Dedifferentiated amniotic fluid mesenchymal stem cell (primary cell): Measurements from ENCODE around the gene BTNL3.
"Not testable (repeated sequence)": the region's sequence is repeated elsewhere in the genome, so short reads cannot be mapped to it uniquely, and the experiment has no call there.

ENCODE experiments used
- DNase-seq: peaks from one replicate; pipeline ENCODE4 v3.0.0-alpha.2; 2016; ENCODE audit errors: extremely low spot score

The BTNL3 gene

DNA sequence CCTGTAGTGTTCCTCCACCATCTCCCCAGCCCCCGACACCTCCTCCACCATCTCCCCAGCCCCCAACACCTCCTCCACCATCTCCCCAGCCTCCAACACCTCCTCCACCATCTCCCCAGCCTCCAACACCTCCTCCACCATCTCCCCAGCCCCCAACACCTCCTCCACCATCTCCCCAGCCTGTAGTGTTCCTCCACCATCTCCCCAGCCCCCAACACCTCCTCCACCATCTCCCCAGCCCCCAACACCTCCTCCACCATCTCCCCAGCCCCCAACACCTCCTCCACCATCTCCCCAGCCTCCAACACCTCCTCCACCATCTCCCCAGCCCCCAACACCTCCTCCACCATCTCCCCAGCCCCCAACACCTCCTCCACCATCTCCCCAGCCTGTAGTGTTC is 57.2 kb downstream of the BTNL3 start:
- DNase-seq = not testable (repeated sequence)

DNA sequence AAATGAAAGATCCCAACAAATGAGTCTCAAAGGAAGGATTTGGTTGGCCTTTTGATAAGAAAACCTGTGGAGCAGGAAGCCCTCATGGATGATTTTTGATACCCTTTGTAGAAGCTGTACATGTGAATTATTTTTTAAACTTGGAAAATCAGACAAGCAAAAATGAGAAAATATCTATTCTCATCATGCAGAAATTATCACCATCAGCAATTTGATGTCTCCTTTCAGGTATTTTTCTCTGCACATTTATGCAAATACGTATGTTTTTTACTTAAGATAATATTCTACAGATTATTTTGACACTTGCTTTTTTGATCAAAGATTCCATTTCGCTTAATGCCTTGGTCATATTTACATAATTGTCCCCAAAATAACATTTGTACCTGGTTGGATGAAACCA is 58.6 kb downstream of the BTNL3 start:
- no peak for DNase-seq

DNA sequence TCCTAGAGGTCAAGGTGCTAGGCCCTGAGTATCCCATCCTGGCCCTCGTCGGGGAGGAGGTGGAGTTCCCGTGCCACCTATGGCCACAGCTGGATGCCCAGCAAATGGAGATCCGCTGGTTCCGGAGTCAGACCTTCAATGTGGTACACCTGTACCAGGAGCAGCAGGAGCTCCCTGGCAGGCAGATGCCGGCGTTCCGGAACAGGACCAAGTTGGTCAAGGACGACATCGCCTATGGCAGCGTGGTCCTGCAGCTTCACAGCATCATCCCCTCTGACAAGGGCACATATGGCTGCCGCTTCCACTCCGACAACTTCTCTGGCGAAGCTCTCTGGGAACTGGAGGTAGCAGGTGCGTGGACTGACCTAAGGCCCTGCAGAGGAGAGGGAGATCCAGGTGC is 59.3 kb downstream of the BTNL3 start:
- no peak for DNase-seq

DNA sequence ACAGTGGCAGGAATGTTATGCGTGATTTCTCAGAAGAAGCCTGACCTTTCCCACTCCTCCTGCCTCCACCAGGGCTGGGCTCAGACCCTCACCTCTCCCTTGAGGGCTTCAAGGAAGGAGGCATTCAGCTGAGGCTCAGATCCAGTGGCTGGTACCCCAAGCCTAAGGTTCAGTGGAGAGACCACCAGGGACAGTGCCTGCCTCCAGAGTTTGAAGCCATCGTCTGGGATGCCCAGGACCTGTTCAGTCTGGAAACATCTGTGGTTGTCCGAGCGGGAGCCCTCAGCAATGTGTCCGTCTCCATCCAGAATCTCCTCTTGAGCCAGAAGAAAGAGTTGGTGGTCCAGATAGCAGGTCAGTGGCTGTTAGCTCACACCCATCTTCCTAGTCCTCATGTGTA is 61.4 kb downstream of the BTNL3 start:
- DNase-seq = no peak

DNA sequence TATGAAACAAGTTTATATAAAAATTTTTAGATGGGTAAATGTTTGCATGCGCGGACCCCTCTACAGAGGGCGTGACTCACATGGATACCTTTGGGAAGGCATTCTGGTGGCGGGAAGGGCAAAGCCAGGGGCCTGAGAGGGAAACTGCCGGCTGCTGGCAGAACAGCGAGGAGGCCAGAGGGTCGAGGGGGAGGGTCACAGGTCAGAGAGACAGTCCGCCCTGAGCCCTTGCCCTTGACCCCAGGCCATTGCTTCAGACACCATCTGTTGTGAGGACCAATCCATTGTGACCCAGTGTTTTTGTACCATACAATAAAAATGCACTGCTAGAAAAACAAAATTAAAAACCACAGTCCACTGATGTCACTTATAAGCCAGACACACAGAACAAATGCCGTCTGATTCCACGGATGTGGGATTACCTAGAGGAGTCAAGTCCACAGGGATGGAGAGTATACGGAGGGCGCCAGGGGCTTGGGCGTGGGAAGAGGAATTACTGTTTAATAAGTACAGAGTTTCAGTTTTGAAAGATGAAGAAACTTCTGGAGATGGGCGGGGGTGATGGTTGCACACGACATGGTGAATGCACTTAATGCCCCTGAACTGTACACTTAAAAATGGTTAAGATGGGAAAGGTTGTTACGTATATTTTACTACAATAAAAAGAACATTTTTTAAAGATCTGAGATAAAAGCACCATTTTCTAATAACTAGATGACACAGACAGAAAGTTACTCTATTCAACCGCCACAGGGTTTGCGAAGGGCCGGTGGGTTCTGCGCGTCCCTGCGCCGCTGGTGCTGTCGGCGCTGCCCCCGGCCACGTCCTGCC is 63.4 kb downstream of the BTNL3 start:
- DNase-seq = no peak

DNA sequence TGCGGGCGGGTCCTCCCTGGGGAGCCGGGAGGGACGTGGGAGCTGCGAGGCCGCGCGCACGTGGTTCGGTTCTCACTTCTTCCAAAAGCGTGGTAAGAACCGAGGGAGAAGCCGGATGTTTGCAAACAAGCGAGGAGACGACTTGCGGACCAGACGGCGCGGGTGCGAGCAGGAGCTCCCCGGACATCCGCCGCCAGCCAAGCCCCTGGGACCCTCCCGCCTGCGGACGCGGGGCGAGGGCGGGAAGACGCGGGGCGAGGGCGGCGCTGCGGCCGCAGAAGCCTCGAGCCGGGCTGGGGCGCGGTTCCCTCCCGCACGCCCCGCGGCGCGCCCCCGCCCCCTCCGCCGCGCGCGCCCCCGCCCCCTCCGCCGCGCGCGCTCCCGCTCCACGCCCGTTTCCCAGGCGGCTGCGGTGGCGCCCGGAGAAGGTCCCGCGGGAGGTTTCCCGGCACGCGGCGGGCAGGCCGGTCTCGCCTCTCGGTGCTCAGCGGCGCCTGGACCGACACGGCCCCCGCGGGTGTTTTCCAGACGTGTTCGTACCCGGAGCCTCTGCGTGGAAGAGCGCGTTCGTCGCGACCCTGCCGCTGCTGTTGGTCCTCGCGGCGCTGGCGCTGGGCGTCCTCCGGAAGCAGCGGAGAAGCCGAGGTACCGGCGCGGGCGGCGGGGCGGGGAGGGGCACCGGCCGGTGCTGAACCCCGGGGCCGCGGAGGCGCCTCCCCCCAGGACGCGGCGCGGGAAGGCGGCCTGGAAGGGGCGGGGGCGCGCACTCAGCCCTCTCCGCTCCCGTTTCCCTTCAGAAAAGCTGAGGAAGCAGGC is 64.2 kb downstream of the BTNL3 start:
- DNase-seq = no peak

DNA sequence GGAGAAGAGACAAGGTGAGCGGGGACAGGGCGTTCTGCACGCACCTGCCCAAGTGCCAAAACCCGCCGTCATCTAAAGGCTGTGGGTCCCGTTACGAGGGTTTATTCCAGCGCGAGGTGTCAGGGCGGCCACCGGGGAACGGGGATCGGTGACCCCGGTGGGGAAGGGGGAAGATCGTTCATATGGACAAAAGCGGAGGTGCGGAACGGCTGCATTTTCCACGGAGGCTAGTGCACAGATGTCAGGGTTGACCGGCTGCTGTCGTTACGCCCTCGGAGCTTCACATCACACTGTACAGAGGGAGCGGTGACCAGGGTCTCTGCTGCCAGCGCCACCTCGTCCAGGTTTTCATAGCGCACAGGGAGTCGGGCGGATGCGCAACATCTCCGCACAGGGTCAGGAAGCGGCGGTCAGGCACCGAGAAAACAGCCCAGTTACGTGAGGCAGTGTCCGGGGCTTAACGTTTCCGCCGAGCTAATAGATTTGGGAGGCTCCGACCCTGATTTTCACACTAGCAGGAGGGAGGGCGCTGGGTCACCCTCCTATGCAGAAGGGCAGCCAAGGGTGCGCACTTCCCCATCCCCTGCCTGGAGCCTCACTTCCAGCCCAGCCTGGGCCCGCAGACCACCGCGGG is 65.0 kb downstream of the BTNL3 start:
- DNase-seq = no peak

DNA sequence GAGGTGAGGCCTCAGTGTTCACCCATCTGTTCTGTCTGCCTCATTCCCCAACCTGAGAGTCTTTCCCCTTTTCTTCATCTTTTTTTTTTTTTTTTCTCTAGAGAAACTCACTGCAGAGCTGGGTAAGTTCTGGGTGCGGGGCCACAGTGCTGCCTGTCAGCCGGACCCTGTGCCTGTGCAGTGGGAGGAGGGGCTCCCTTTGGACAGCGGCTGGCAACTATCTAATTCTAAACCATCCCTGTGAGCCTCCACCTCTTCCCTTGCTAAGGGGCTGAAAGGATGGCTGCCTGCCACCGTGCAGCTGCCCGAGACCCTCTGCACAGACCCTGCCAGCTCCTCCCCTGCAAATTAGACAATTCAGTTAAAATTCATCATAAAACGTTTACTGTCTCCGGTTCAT is 65.5 kb downstream of the BTNL3 start:
- no peak for DNase-seq

DNA sequence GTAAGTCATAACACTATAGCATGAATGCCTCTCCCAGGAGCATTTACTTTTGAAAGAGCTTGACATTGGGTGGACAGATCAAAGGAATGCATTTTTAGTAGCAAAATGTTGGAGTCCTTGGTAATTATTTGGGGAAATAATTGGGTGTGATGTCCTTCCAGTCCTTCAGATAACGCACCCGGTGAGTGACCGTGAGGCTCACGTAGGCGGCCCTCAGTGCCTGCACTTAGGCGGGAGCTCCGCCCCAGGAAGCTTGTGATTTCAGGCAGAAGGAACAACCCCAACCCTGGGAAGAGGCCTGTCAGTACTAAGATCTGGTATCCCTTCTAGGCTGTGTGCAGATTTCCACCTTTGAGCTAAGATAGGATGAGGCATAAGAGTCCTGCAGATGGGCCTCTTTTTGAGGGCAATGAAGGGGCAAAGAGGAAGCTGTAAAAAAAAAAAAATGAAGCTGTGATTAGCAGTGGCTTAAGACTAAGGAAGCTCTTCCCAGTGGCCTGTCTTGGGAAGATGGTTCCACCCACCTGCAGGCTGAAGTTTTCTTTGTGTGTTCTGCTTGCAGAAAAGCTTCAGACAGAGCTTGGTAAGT is 66.3 kb downstream of the BTNL3 start:
- DNase-seq = no peak
